Measurements from ENCODE around the gene LDLRAD4. TPM values are rescaled to one million over a fixed set of nuclear protein-coding genes. Genes with fewer than 3 reads are reported as not detected.

Gene LDLRAD4
- polyA plus RNA-seq (ENCODE audit: insufficient read length in 3 of 3), result 10 to 100 TPM in 1 of 3 donors, 1 to 10 TPM in 2; 9.5 to 10.1 (median 9.6) TPM

- peak in 1 of 3 donors; percentile 44 for DNase-seq (ENCODE audit: low read depth in 3 of 3, low spot score in 2 of 3)
These were observed at the start of gene LDLRAD4 for GRCh38 chr18:13218368-13218991. Gene LDLRAD4, plus strand, starts transcription at chr18:13218760.

- DNase-seq (ENCODE audit: low read depth in 3 of 3, low spot score in 2 of 3), result no peak
These were observed 44.9 kb upstream of the LDLRAD4 start for GRCh38 chr18:13173578-13174145.

GRCh38 chr18:13175266-13175665, 43.3 kb upstream of the LDLRAD4 start:
- no peak for DNase-seq (ENCODE audit: low read depth in 3 of 3, low spot score in 2 of 3)

- DNase-seq (ENCODE audit: low read depth in 3 of 3, low spot score in 2 of 3), result no peak
These were observed 42.8 kb upstream of the LDLRAD4 start for GRCh38 chr18:13175754-13176210.

- no peak for DNase-seq (ENCODE audit: low read depth in 3 of 3, low spot score in 2 of 3)
These were observed 41.7 kb upstream of the LDLRAD4 start for GRCh38 chr18:13176847-13177246.

GRCh38 chr18:13178197-13178596, 40.4 kb upstream of the LDLRAD4 start:
- no peak for DNase-seq (ENCODE audit: low read depth in 3 of 3, low spot score in 2 of 3)

- no peak for DNase-seq (ENCODE audit: low read depth in 3 of 3, low spot score in 2 of 3)
These were observed 39.6 kb upstream of the LDLRAD4 start for GRCh38 chr18:13178976-13179375.

- no peak for DNase-seq (ENCODE audit: low read depth in 3 of 3, low spot score in 2 of 3)
These were observed 38.9 kb upstream of the LDLRAD4 start for GRCh38 chr18:13179566-13180113.

GRCh38 chr18:13180614-13181375, 37.8 kb upstream of the LDLRAD4 start:
- no peak for DNase-seq (ENCODE audit: low read depth in 3 of 3, low spot score in 2 of 3)

- DNase-seq (ENCODE audit: low read depth in 3 of 3, low spot score in 2 of 3), result no peak
These were observed 36.8 kb upstream of the LDLRAD4 start for GRCh38 chr18:13181765-13182164.

- no peak for DNase-seq (ENCODE audit: low read depth in 3 of 3, low spot score in 2 of 3)
These were observed 35.2 kb upstream of the LDLRAD4 start for GRCh38 chr18:13183359-13183758.

- DNase-seq (ENCODE audit: low read depth in 3 of 3, low spot score in 2 of 3), result no peak
These were observed 34.8 kb upstream of the LDLRAD4 start for GRCh38 chr18:13183790-13184189.

GRCh38 chr18:13184396-13184795, 34.2 kb upstream of the LDLRAD4 start:
- DNase-seq (ENCODE audit: low read depth in 3 of 3, low spot score in 2 of 3), result no peak

GRCh38 chr18:13185675-13186198, 32.8 kb upstream of the LDLRAD4 start:
- no peak for DNase-seq (ENCODE audit: low read depth in 3 of 3, low spot score in 2 of 3)

- no peak for DNase-seq (ENCODE audit: low read depth in 3 of 3, low spot score in 2 of 3)
These were observed 31.9 kb upstream of the LDLRAD4 start for GRCh38 chr18:13186687-13187086.

GRCh38 chr18:13187498-13187897, 31.1 kb upstream of the LDLRAD4 start:
- no peak for DNase-seq (ENCODE audit: low read depth in 3 of 3, low spot score in 2 of 3)

- no peak for DNase-seq (ENCODE audit: low read depth in 3 of 3, low spot score in 2 of 3)
These were observed 27.5 kb upstream of the LDLRAD4 start for GRCh38 chr18:13191031-13191430.

- no peak for DNase-seq (ENCODE audit: low read depth in 3 of 3, low spot score in 2 of 3)
These were observed 26.8 kb upstream of the LDLRAD4 start for GRCh38 chr18:13191779-13192178.

- DNase-seq (ENCODE audit: low read depth in 3 of 3, low spot score in 2 of 3), result no peak
These were observed 25.6 kb upstream of the LDLRAD4 start for GRCh38 chr18:13192970-13193369.

- DNase-seq (ENCODE audit: low read depth in 3 of 3, low spot score in 2 of 3), result no peak
These were observed 24.3 kb upstream of the LDLRAD4 start for GRCh38 chr18:13194239-13194638.

GRCh38 chr18:13198701-13199100, 19.9 kb upstream of the LDLRAD4 start:
- DNase-seq (ENCODE audit: low read depth in 3 of 3, low spot score in 2 of 3), result no peak

All from right renal cortex interstitium (tissue), 3 donors.